ENCODE data around the gene URI1.
"Not testable (repeated sequence)": the region's sequence is repeated elsewhere in the genome, so short reads cannot be mapped to it uniquely, and the experiment has no call there.

The URI1 gene

GRCh38 chr19:30029721-30030510 lies 87.9 kb downstream of the URI1 start:
- DNase-seq (ENCODE audit: low read depth) = no peak
- no peak overlapping the region for H3K4me3 ChIP-seq (ENCODE audit: low read length)
- TF ChIP-seq, protein P1, sequence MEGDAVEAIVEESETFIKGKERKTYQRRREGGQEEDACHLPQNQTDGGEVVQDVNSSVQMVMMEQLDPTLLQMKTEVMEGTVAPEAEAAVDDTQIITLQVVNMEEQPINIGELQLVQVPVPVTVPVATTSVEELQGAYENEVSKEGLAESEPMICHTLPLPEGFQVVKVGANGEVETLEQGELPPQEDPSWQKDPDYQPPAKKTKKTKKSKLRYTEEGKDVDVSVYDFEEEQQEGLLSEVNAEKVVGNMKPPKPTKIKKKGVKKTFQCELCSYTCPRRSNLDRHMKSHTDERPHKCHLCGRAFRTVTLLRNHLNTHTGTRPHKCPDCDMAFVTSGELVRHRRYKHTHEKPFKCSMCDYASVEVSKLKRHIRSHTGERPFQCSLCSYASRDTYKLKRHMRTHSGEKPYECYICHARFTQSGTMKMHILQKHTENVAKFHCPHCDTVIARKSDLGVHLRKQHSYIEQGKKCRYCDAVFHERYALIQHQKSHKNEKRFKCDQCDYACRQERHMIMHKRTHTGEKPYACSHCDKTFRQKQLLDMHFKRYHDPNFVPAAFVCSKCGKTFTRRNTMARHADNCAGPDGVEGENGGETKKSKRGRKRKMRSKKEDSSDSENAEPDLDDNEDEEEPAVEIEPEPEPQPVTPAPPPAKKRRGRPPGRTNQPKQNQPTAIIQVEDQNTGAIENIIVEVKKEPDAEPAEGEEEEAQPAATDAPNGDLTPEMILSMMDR (conservative IDR thresholded peaks at IDR 0.05; ENCODE audit: low read depth, low read length) = no peak

DNA sequence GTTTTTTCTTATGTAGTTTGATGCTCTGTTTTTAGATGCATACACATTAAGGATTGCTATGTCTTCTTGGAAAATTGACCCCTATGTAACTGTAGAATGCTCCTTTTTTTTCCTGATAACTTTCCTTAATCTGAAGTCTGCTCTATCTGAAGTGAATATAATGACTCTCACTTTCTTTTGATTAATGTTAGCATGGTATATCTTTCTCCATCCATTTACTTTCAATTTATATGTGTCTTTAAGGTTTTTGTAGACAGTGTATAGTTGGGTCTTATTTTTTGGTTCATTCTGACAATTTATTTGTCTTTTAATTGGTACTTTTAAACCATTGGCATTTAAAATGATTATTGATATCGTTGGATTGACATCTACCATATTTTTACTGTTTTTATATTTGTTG lies 92.3 kb downstream of the URI1 start:
- no peak for DNase-seq (ENCODE audit: low read depth)
- H3K4me3 ChIP-seq (ENCODE audit: low read length) = no peak overlapping the region
- TF ChIP-seq, protein P1 (conservative IDR thresholded peaks at IDR 0.05; ENCODE audit: low read depth, low read length) = no peak

DNA sequence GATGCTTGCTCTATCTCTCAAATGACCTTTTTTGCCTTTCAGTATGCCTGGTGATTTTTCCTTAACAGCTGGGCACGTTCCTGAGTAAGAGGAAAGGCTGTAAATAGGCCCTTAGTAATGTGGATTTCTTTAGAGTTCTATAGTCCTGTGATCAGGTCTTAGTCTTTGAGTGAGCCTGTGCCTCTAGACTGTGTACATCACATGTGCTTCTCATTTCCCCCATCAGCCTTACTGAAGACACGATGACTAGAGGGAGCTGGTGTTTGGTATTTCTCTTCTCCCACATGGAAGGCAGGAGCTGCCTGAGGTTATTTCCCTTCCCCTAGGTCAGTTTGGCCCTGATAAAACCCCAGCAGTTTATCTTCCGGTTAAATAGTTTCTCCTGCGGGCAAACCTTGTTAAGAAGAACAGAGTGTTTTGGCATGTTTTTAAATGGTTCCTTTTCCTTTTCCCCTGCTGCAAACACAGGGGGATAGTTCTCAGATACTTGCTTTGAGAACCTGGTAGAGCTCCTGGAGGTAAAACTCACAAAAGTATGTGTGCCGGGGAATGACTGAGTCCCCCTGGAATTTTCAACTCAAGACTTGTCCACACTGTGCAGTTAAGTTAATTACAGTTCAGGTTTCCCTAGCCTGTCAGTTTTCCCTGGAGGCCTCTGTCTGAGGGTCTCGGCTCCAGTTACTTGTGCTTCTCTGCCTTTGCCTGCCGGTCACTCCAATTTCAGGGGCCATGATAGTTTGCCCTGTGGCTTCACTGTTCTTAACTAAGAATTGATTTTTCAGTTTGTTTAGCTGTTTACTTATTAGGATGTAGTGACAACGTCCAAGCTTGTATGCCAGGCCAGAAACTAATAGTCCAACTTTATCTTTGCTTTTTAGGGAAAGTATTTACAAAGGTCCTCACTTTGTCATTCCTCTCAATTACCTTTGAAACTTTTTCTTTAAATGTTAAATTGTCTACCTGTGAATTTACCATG lies 94.4 kb downstream of the URI1 start:
- TF ChIP-seq, protein P1 (conservative IDR thresholded peaks at IDR 0.05; ENCODE audit: low read depth, low read length) = no peak
- DNase-seq (ENCODE audit: low read depth) = no peak
- no peak overlapping the region for H3K4me3 ChIP-seq (ENCODE audit: low read length)

DNA sequence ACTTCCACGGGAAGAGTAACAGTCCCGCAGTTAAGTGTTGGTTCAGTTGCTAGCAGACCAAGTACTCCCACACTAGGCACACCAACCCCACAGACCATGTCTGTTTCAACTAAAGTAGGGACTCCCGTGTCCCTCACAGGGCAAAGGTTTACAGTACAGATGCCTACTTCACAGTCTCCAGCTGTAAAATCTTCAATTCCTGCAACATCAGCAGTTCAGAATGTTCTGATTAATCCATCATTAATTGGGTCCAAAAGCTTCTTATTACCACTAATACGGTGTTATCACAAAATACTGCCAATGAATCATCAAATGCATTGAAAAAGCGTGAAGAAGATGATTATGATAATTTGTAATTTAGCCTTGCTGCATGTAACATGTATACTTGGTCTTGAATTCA lies 95.8 kb downstream of the URI1 start:
- no peak for DNase-seq (ENCODE audit: low read depth)
- H3K4me3 ChIP-seq (ENCODE audit: low read length) = no peak overlapping the region
- TF ChIP-seq, protein P1 (conservative IDR thresholded peaks at IDR 0.05; ENCODE audit: low read depth, low read length) = no peak

- not testable (repeated sequence) for H3K4me3 ChIP-seq (ENCODE audit: low read length); DNase-seq (ENCODE audit: low read depth)
Measured at GRCh38 chr19:30041931-30042330, 99.9 kb downstream of the URI1 start.

GRCh38 chr19:30043008-30043407 lies 101.0 kb downstream of the URI1 start:
- not testable (repeated sequence) for DNase-seq (ENCODE audit: low read depth); H3K4me3 ChIP-seq (ENCODE audit: low read length)

GRCh38 chr19:30044273-30045248 lies 102.5 kb downstream of the URI1 start:
- no peak overlapping the region for H3K4me3 ChIP-seq (ENCODE audit: low read length)
- no peak for DNase-seq (ENCODE audit: low read depth)
- TF ChIP-seq, protein P1 (conservative IDR thresholded peaks at IDR 0.05; ENCODE audit: low read depth, low read length) = no peak

Measured in retinal pigment epithelial cell (primary cell).